CD14-positive monocyte (primary cell): Measurements from ENCODE around the gene GNAT3. TPM values are rescaled to one million over a fixed set of nuclear protein-coding genes. Genes with fewer than 3 reads are reported as not detected.

Source experiments
- DNase-seq, 3 donors: peaks; one replicate each; pipeline ENCODE4 v3.0.0-alpha.2; 2011 to 2022
- H2AFZ ChIP-seq: 2 replicates; pipeline ENCODE4 v1.6.0; 2012; ENCODE audit warnings: mild to moderate bottlenecking, low read depth, low read length, inconsistent platforms; ENCODE audit not compliant: insufficient read depth, poor library complexity, severe bottlenecking
- H3K27ac ChIP-seq, 2 donors: 1 replicate in 1 of 2; 2 replicates in 1 of 2; pipeline ENCODE4 v1.5.1; 2012 to 2013; ENCODE audit warnings: low read length in 2 of 2, control low read depth in 1 of 2, inconsistent platforms in 1 of 2, low read depth in 1 of 2, mild to moderate bottlenecking in 1 of 2
- H3K27me3 ChIP-seq, 2 donors: one replicate each; pipeline versions ENCODE4 v1.6.0 to v1.6.1; 2011 to 2013; ENCODE audit warnings: low read length in 2 of 2; ENCODE audit not compliant: control insufficient read depth in 2 of 2, insufficient read depth in 2 of 2
- H3K36me3 ChIP-seq, 2 donors: replicated peaks in 1 of 2; 1 replicate in 1 of 2; 2 replicates in 1 of 2; pipeline versions ENCODE4 v1.5.1 to v1.6.1; 2012 to 2013; ENCODE audit warnings: low read length in 2 of 2, control low read depth in 1 of 2, inconsistent platforms in 1 of 2, mild to moderate bottlenecking in 1 of 2; ENCODE audit not compliant: insufficient read depth in 2 of 2, control insufficient read depth in 1 of 2
- H3K4me1 ChIP-seq, 2 donors: 1 replicate in 1 of 2; 2 replicates in 1 of 2; pipeline versions ENCODE4 v1.5.1 to v1.6.1; 2012 to 2013; ENCODE audit warnings: low read length in 2 of 2, control low read depth in 1 of 2, inconsistent platforms in 1 of 2, mild to moderate bottlenecking in 1 of 2, moderate library complexity in 1 of 2; ENCODE audit not compliant: insufficient read depth in 2 of 2, control insufficient read depth in 1 of 2
- H3K4me2 ChIP-seq: replicated peaks from 2 replicates; pipeline ENCODE3; 2012; ENCODE audit warnings: low read length, moderate library complexity, mild to moderate bottlenecking; ENCODE audit not compliant: poor library complexity, severe bottlenecking; ENCODE audit errors: extremely low read depth
- H3K4me3 ChIP-seq, 3 experiments: fragments of 200-600 bp in 1 of 3; sonication (generic) in 1 of 3; replicated peaks in 1 of 3; 1 replicate in 2 of 3; 2 replicates in 1 of 3; pipeline ENCODE4 v1.5.1; 2011 to 2013; ENCODE audit warnings: low read length in 3 of 3, mild to moderate bottlenecking in 3 of 3, control low read depth in 2 of 3, low read depth in 2 of 3, inconsistent platforms in 1 of 3, moderate library complexity in 1 of 3
- H3K79me2 ChIP-seq: 2 replicates; pipeline ENCODE4 v1.6.0; 2012; ENCODE audit warnings: mild to moderate bottlenecking, control low read depth, inconsistent platforms, low read length, moderate library complexity; ENCODE audit not compliant: insufficient read depth
- H3K9ac ChIP-seq: 2 replicates; pipeline ENCODE4 v1.6.0; 2017; ENCODE audit warnings: low read length, mild to moderate bottlenecking; ENCODE audit not compliant: insufficient read depth, poor library complexity, severe bottlenecking
- H3K9me3 ChIP-seq, 2 donors: replicated peaks in 1 of 2; 1 replicate in 1 of 2; 2 replicates in 1 of 2; pipeline versions ENCODE4 v1.5.1 to v1.6.1; 2012 to 2013; ENCODE audit warnings: low read length in 2 of 2, control low read depth in 1 of 2; ENCODE audit not compliant: control insufficient read depth in 1 of 2, insufficient read depth in 1 of 2
- H4K20me1 ChIP-seq: 2 replicates; pipeline ENCODE4 v1.6.0; 2012; ENCODE audit warnings: mild to moderate bottlenecking, low read length, control low read depth, moderate library complexity; ENCODE audit not compliant: insufficient read depth
- H3K27ac Mint-ChIP-seq, 7 donors: one replicate each; pipeline ENCODE4 v1.8.0; 2020; ENCODE audit warnings: mild to moderate bottlenecking in 7 of 7, mixed read lengths in 7 of 7, moderate library complexity in 6 of 7, inconsistent platforms in 2 of 7
- H3K27me3 Mint-ChIP-seq, 3 donors: one replicate each; pipeline ENCODE4 v1.8.0; 2021 to 2022; ENCODE audit warnings: low read depth in 3 of 3, mild to moderate bottlenecking in 3 of 3, mixed read lengths in 3 of 3, moderate library complexity in 3 of 3, inconsistent platforms in 1 of 3
- H3K36me3 Mint-ChIP-seq, 2 donors: one replicate each; pipeline ENCODE4 v1.8.0; 2020; ENCODE audit warnings: mixed read lengths in 2 of 2, inconsistent platforms in 1 of 2, mild to moderate bottlenecking in 1 of 2
- H3K4me1 Mint-ChIP-seq: one replicate; pipeline ENCODE4 v1.8.0; 2020; ENCODE audit warnings: mild to moderate bottlenecking, mixed read lengths
- H3K4me3 Mint-ChIP-seq, 2 donors: one replicate each; pipeline ENCODE4 v1.8.0; 2020; ENCODE audit warnings: mild to moderate bottlenecking in 2 of 2, mixed read lengths in 2 of 2, moderate library complexity in 1 of 2
- H3K9me3 Mint-ChIP-seq, 7 donors: one replicate each; pipeline ENCODE4 v1.8.0; 2020 to 2022; ENCODE audit warnings: mixed read lengths in 7 of 7, mild to moderate bottlenecking in 6 of 7, moderate library complexity in 6 of 7, inconsistent platforms in 2 of 7
- CTCF ChIP-seq: fragments of 200-600 bp; IDR thresholded peaks from one replicate; pipeline ENCODE4 v1.8.0; 2022; ENCODE audit warnings: antibody characterized with exemption, mild to moderate bottlenecking
- WGBS: methylation state at CpG from one replicate; pipeline ENCODE4 v1.1.5; 2013; ENCODE audit warnings: missing lambda C conversion rate; ENCODE audit not compliant: insufficient coverage; 5-methylcytosine and 5-hydroxymethylcytosine counted together
- intact Hi-C, 2 donors: fragments of 100-400 bp; cut with micrococcal nuclease; formaldehyde crosslinking; loops; one replicate each; pipeline versions ENCODE4 v1.15.0 to v1.15.1; 2023
- polyA plus RNA-seq, 3 donors: library from polyadenylated mRNA; depleted of rRNA in 1 of 3; unstranded in 2 of 3; stranded (reverse) in 1 of 3; fragments of 300-500 nt in 2 of 3; fragments of >200 nt in 1 of 3; fragmentation: Illumina TruSeq in 2 of 3; gene quantifications; 1 replicate in 2 of 3; 2 replicates in 1 of 3; pipeline ENCODE4 v1.2.3, GENCODE V29; 2012 to 2021

Gene GNAT3
- polyA plus RNA-seq, 3 donors: not detected

GRCh38 chr7:80473751-80474150, 38.1 kb downstream of the GNAT3 start:
- H2AFZ ChIP-seq: no peak overlapping the region
- DNase-seq: no peak
- no peak overlapping the region for H3K27ac ChIP-seq
- no peaks in the 10 kb centered on the region for H3K36me3 ChIP-seq
- peaks cover 0 to 3% (median 0%) of the 10 kb centered on the region in 7 donors for H3K9me3 Mint-ChIP-seq
- H3K79me2 ChIP-seq: no peaks in the 10 kb centered on the region
- no peak overlapping the region for H3K9ac ChIP-seq
- no peak overlapping the region for H3K27ac Mint-ChIP-seq
- no peak overlapping the region for H3K4me2 ChIP-seq
- H3K4me1 ChIP-seq: no peaks in the 10 kb centered on the region
- WGBS: 100% methylated on average over 1 of the region's 1 CpG
- no peak for TF ChIP-seq CTCF
- no peaks in the 10 kb centered on the region for H3K27me3 Mint-ChIP-seq
- no peaks in the 10 kb centered on the region for H4K20me1 ChIP-seq
- no peaks in the 10 kb centered on the region for H3K4me1 Mint-ChIP-seq
- no peak overlapping the region for H3K4me3 ChIP-seq
- H3K9me3 ChIP-seq: no peaks in the 10 kb centered on the region
- intact Hi-C loops: no loop called here
- H3K27me3 ChIP-seq: no peaks in the 10 kb centered on the region
- H3K4me3 Mint-ChIP-seq: no peak overlapping the region
- no peaks in the 10 kb centered on the region for H3K36me3 Mint-ChIP-seq

- no peak overlapping the region for H3K4me2 ChIP-seq
- Mint-ChIP-seq H3K4me3 (no peak overlapping the region), H3K36me3 (no peaks in the 10 kb centered on the region), H3K9me3 (peaks cover 0 to 3% (median 0%) of the 10 kb centered on the region in 7 donors), H3K27me3 (no peaks in the 10 kb centered on the region), H3K27ac (no peak overlapping the region), H3K4me1 (no peaks in the 10 kb centered on the region)
- H3K36me3 ChIP-seq: no peaks in the 10 kb centered on the region
- H2AFZ ChIP-seq: no peak overlapping the region
- TF ChIP-seq CTCF: no peak
- H3K9ac ChIP-seq: no peak overlapping the region
- intact Hi-C loops: no loop called here
- no peaks in the 10 kb centered on the region for H3K4me1 ChIP-seq
- H3K79me2 ChIP-seq: no peaks in the 10 kb centered on the region
- H3K27ac ChIP-seq: no peak overlapping the region
- H3K27me3 ChIP-seq: no peaks in the 10 kb centered on the region
- no peaks in the 10 kb centered on the region for H4K20me1 ChIP-seq
- H3K4me3 ChIP-seq: no peak overlapping the region
- 100% methylated on average over 1 of the region's 4 CpGs for WGBS
- no peak for DNase-seq
- H3K9me3 ChIP-seq: no peaks in the 10 kb centered on the region
These were observed 39.2 kb downstream of the GNAT3 start for GRCh38 chr7:80472491-80473200.
